Karpas-422 (cell line): ENCODE results near the gene ENHO. TPM values are rescaled to one million over a fixed set of nuclear protein-coding genes. Genes with fewer than 3 reads are reported as not detected.
"Not testable (repeated sequence)": the region's sequence is repeated elsewhere in the genome, so short reads cannot be mapped to it uniquely, and the experiment has no call there.

ENCODE experiments used
- DNase-seq: peaks from one replicate; pipeline ENCODE4 v3.0.0-alpha.2; 2015
- H2AFZ ChIP-seq: fragments of 200-600 bp; sonication (generic); 2 replicates; pipeline ENCODE4 v1.6.1; 2014; ENCODE audit warnings: antibody characterized with exemption, low read length, mixed read lengths
- H3K27ac ChIP-seq: fragments of 200-600 bp; sonication (generic); 2 replicates; pipeline ENCODE4 v1.5.1; 2014; ENCODE audit warnings: mild to moderate bottlenecking, low read length, moderate library complexity
- H3K27me3 ChIP-seq: fragments of 200-600 bp; sonication (generic); 2 replicates; pipeline ENCODE4 v1.6.1; 2014; ENCODE audit warnings: low read length, mixed read lengths
- H3K36me3 ChIP-seq: fragments of 200-600 bp; sonication (generic); 2 replicates; pipeline ENCODE4 v1.6.1; 2014; ENCODE audit warnings: low read length, mixed read lengths; ENCODE audit not compliant: insufficient read depth
- H3K4me1 ChIP-seq: fragments of 200-600 bp; sonication (generic); 2 replicates; pipeline ENCODE4 v1.6.1; 2014; ENCODE audit warnings: mild to moderate bottlenecking, low read length, mixed read lengths
- H3K4me2 ChIP-seq: fragments of 200-600 bp; sonication (generic); 2 replicates; pipeline ENCODE4 v1.6.1; 2014; ENCODE audit warnings: low read length, low read depth, mild to moderate bottlenecking; ENCODE audit not compliant: poor library complexity, severe bottlenecking
- H3K4me3 ChIP-seq: fragments of 200-600 bp; sonication (generic); 2 replicates; pipeline ENCODE4 v1.5.1; 2014; ENCODE audit warnings: mild to moderate bottlenecking, antibody characterized with exemption, low read length, mixed read lengths
- H3K79me2 ChIP-seq: fragments of 200-600 bp; sonication (generic); 2 replicates; pipeline ENCODE4 v1.6.1; 2014; ENCODE audit warnings: mild to moderate bottlenecking, low read length, mixed read lengths
- H3K9ac ChIP-seq: fragments of 200-600 bp; sonication (generic); 2 replicates; pipeline ENCODE4 v1.6.0; 2014; ENCODE audit warnings: low read length
- H3K9me2 ChIP-seq: fragments of 200-600 bp; sonication (generic), shearing (Covaris generic); replicated peaks from 2 replicates; pipeline ENCODE4 v1.6.0; 2014; ENCODE audit warnings: mild to moderate bottlenecking, low read length, moderate library complexity; ENCODE audit not compliant: insufficient read depth
- H3K9me3 ChIP-seq: fragments of 300-700, 200-600 bp; sonication (generic); 2 replicates; pipeline ENCODE4 v1.6.1; 2014; ENCODE audit warnings: low read length, mixed read lengths
- H4K20me1 ChIP-seq: fragments of 200-600 bp; sonication (generic); 2 replicates; pipeline ENCODE4 v1.6.1; 2014; ENCODE audit warnings: mild to moderate bottlenecking, antibody characterized with exemption, low read length, low read depth; ENCODE audit not compliant: insufficient read depth
- total RNA-seq: library from RNA; depleted of rRNA; stranded (reverse); fragments of >200 nt; shearing (Covaris generic); gene quantifications from 2 replicates; pipeline ENCODE4 v1.2.3, GENCODE V29; 2014; ENCODE audit warnings: low replicate concordance

The ENHO gene
- total RNA-seq, 1 experiment from 2014 or later = 16.0 TPM

DNA sequence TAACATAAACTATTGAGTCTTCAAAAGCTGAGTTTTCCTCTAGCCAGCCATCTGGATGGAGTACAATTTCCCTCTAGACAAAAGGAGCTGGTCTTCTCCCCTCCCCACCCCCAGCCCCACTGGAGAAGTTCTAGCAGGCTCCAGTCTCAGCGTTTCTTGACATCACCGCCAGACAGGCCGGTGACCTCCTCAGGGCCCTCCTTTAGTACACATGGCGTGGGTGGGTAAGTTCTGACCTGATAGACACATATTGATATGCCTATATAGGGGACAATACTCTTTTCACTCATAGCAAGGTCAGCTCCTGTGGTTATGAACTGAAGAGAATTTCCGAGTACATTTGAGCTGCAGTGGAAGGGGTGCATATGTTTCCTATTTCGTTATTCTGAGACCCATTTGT is 37.0 kb downstream of the ENHO start:
- Histone ChIP-seq H2AFZ (no peak overlapping the region), H3K79me2 (no peaks in the 10 kb centered on the region), H3K27ac (no peak overlapping the region), H4K20me1 (no peaks in the 10 kb centered on the region), H3K9me2 (no peaks in the 10 kb centered on the region), H3K27me3 (0 out of 2 replicates have a peak, but pooled peaks cover 2% of the 10 kb centered on the region), H3K4me3 (no peak overlapping the region), H3K9me3 (no peaks in the 10 kb centered on the region), H3K36me3 (no peaks in the 10 kb centered on the region), H3K4me1 (no peaks in the 10 kb centered on the region), H3K9ac (no peak overlapping the region), H3K4me2 (no peak overlapping the region)
- no peak for DNase-seq

DNA sequence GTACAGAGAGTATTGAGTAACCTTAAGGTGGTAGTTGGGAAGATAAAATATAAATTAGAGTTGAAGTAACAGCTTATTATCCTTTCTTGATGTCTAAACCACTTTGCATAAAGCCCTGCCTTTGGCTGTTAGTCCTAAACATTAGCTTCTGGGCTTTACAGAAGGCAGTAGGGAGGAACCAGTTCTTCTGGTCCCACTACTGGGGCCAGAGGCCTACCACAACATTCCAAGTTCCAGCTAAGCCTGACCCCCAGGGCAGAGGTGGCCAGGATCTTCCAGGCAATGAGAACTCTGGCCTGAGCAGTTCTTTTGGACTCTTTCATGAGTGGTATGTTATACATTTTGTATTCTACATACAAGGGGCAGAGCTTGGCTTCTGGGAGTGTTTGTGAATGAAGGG is 38.1 kb downstream of the ENHO start:
- DNase-seq = no peak
- Histone ChIP-seq H3K27me3 (0 out of 2 replicates have a peak, but pooled peaks cover 2% of the 10 kb centered on the region), H3K4me2 (no peak overlapping the region), H3K36me3 (no peaks in the 10 kb centered on the region), H4K20me1 (no peaks in the 10 kb centered on the region), H3K9me3 (no peaks in the 10 kb centered on the region), H3K9me2 (no peaks in the 10 kb centered on the region), H2AFZ (no peak overlapping the region), H3K79me2 (no peaks in the 10 kb centered on the region), H3K9ac (no peak overlapping the region), H3K27ac (no peak overlapping the region), H3K4me3 (no peak overlapping the region), H3K4me1 (no peaks in the 10 kb centered on the region)

DNA sequence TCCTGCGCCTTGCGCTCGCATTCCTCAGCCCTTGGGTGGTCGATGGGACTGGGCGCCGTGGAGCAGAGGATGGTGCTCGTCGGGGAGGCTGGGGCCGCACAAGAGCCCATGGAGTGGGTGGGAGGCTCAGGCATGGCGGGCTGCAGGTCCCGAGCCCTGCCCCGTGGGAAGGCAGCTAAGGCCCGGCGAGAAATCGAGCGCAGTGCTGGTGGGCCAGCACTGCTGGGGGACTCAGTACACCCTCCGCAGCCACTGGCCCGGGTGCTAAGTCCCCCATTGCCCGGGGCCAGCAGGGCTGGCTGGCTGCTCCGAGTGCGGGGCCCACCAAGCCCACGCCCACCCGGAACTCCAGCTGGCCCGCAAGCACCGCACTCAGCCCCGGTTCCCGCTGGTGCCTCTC is 40.0 kb downstream of the ENHO start:
- H3K4me2 ChIP-seq, H3K4me3 ChIP-seq, H3K36me3 ChIP-seq, H3K27ac ChIP-seq, DNase-seq, H3K9me2 ChIP-seq, H3K9me3 ChIP-seq, H4K20me1 ChIP-seq, H3K79me2 ChIP-seq, H3K27me3 ChIP-seq, H3K4me1 ChIP-seq, H2AFZ ChIP-seq, H3K9ac ChIP-seq: not testable (repeated sequence)

DNA sequence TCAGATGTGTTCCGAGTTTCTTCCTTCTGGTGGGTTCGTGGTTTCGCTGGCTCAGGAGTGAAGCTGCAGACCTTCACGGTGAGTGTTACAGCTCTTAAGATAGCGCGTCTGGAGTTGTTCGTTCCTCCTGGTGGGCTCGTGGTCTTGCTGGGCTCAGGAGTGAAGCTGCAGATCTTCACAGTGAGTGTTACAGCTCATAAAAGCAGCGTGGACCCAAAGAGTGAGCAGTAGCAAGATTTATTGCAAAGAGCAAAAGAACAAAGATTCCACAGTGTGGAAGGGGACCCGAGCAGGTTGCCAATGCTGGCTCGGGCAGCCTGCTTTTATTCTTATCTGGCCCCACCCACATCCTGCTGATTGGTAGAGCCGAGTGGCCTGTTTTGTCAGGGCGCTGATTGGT is 41.2 kb downstream of the ENHO start:
- DNase-seq, H3K4me2 ChIP-seq, H3K79me2 ChIP-seq, H3K9ac ChIP-seq, H3K27ac ChIP-seq, H3K9me3 ChIP-seq, H4K20me1 ChIP-seq, H2AFZ ChIP-seq, H3K9me2 ChIP-seq, H3K36me3 ChIP-seq, H3K4me3 ChIP-seq, H3K27me3 ChIP-seq, H3K4me1 ChIP-seq: not testable (repeated sequence)

- no peak overlapping the region for H3K27ac ChIP-seq
- H3K79me2 ChIP-seq = no peaks in the 10 kb centered on the region
- no peak overlapping the region for H3K4me3 ChIP-seq
- H3K9ac ChIP-seq = no peak overlapping the region
- H2AFZ ChIP-seq = no peak overlapping the region
- no peaks in the 10 kb centered on the region for H3K27me3 ChIP-seq
- no peak for DNase-seq
- no peaks in the 10 kb centered on the region for H4K20me1 ChIP-seq
- H3K4me2 ChIP-seq = no peak overlapping the region
- H3K9me3 ChIP-seq = no peaks in the 10 kb centered on the region
- no peaks in the 10 kb centered on the region for H3K9me2 ChIP-seq
- 0 out of 2 replicates have a peak, but pooled peaks cover 6% of the 10 kb centered on the region for H3K4me1 ChIP-seq
- no peaks in the 10 kb centered on the region for H3K36me3 ChIP-seq
These were observed 43.3 kb downstream of the ENHO start for GRCh38 chr9:34479431-34479866.

GRCh38 chr9:34477541-34477940 is 45.2 kb downstream of the ENHO start:
- no peaks in the 10 kb centered on the region for H3K36me3 ChIP-seq
- no peak overlapping the region for H3K4me2 ChIP-seq
- H3K4me1 ChIP-seq = 0 out of 2 replicates have a peak, but pooled peaks cover 6% of the 10 kb centered on the region
- H3K9ac ChIP-seq = no peak overlapping the region
- no peaks in the 10 kb centered on the region for H4K20me1 ChIP-seq
- H3K27me3 ChIP-seq = no peaks in the 10 kb centered on the region
- no peak overlapping the region for H2AFZ ChIP-seq
- H3K27ac ChIP-seq = no peak overlapping the region
- DNase-seq = no peak
- H3K9me3 ChIP-seq = no peaks in the 10 kb centered on the region
- H3K9me2 ChIP-seq = no peaks in the 10 kb centered on the region
- H3K4me3 ChIP-seq = no peak overlapping the region
- H3K79me2 ChIP-seq = no peaks in the 10 kb centered on the region

- H3K4me2 ChIP-seq = no peak overlapping the region
- no peak overlapping the region for H3K9ac ChIP-seq
- no peaks in the 10 kb centered on the region for H3K36me3 ChIP-seq
- DNase-seq = peak; percentile 50
- H3K9me2 ChIP-seq = no peaks in the 10 kb centered on the region
- no peaks in the 10 kb centered on the region; the same call in 1 of the 2 replicates for H4K20me1 ChIP-seq
- 0 out of 2 replicates have a peak, but pooled peaks cover 6% of the 10 kb centered on the region for H3K4me1 ChIP-seq
- H3K27ac ChIP-seq = no peak overlapping the region
- no peaks in the 10 kb centered on the region for H3K79me2 ChIP-seq
- H3K27me3 ChIP-seq = no peaks in the 10 kb centered on the region
- no peaks in the 10 kb centered on the region for H3K9me3 ChIP-seq
- no peak overlapping the region for H2AFZ ChIP-seq
- no peak overlapping the region for H3K4me3 ChIP-seq
These were observed 47.7 kb downstream of the ENHO start for GRCh38 chr9:34475097-34475496.
